ENCODE measurements around the gene LCE1F.

DNA sequence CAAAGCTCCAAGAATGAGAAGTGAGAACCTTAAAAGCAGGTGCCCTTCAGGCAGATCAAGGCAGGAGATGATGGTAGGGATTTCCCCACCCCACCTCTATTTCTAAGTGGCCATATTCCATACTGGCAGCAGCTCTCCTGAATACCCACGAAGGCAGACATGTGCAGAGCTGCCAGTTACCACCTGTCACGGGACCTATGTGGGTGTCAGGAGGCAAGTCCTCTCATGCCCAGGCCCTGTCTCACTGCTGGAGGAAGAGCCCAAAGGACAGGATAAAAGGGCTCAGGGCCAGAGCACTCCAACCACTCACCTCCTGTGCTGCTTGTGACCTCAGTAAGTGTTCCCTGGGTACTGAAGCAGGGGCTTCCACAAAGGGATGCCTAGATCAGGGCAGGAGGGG is 36.1 kb downstream of the LCE1F start:
- TF ChIP-seq CTCF (IDR thresholded peaks at IDR 0.05; ENCODE audit: low read length) (no peak), EZH2 (optimal IDR thresholded peaks at IDR 0.05; ENCODE audit: low read depth, low read length) (no peak), EZH2phosphoT487 (IDR thresholded peaks at IDR 0.05; ENCODE audit: low read length) (no peak)
